Putamen (tissue), 1 donor: ENCODE results near the gene GALNT17.

ENCODE experiments used
- DNase-seq: peaks from one replicate; pipeline ENCODE4 v3.0.0-alpha.2; 2016; ENCODE audit warnings: low spot score

Gene GALNT17

GRCh38 chr7:71459132-71459531 is 327.2 kb downstream of the GALNT17 start:
- no peak for DNase-seq

- no peak for DNase-seq
These were observed 329.6 kb downstream of the GALNT17 start for GRCh38 chr7:71461572-71461971.

- no peak for DNase-seq
These were observed 333.8 kb downstream of the GALNT17 start for GRCh38 chr7:71465741-71466189.

GRCh38 chr7:71466448-71467145 is 334.7 kb downstream of the GALNT17 start:
- no peak for DNase-seq

GRCh38 chr7:71470326-71470725 is 338.4 kb downstream of the GALNT17 start:
- no peak for DNase-seq

- no peak for DNase-seq
These were observed 338.9 kb downstream of the GALNT17 start for GRCh38 chr7:71470830-71471229.

GRCh38 chr7:71472962-71473361 is 341.0 kb downstream of the GALNT17 start:
- no peak for DNase-seq

GRCh38 chr7:71473366-71473967 is 341.5 kb downstream of the GALNT17 start:
- DNase-seq: no peak

- DNase-seq: no peak
These were observed 345.5 kb downstream of the GALNT17 start for GRCh38 chr7:71477441-71477840.

GRCh38 chr7:71479231-71479630 is 347.3 kb downstream of the GALNT17 start:
- DNase-seq: no peak

- peak; percentile 7 for DNase-seq
These were observed 348.8 kb downstream of the GALNT17 start for GRCh38 chr7:71480791-71481190.

GRCh38 chr7:71482284-71482683 is 350.3 kb downstream of the GALNT17 start:
- no peak for DNase-seq

GRCh38 chr7:71484380-71484779 is 352.4 kb downstream of the GALNT17 start:
- no peak for DNase-seq

GRCh38 chr7:71485586-71485985 is 353.6 kb downstream of the GALNT17 start:
- no peak for DNase-seq

- DNase-seq: no peak
These were observed 354.5 kb downstream of the GALNT17 start for GRCh38 chr7:71486414-71486813.

- DNase-seq: no peak
These were observed 355.1 kb downstream of the GALNT17 start for GRCh38 chr7:71486856-71487628.

GRCh38 chr7:71488308-71488707 is 356.4 kb downstream of the GALNT17 start:
- no peak for DNase-seq

GRCh38 chr7:71491336-71491735 is 359.4 kb downstream of the GALNT17 start:
- DNase-seq: no peak

GRCh38 chr7:71495828-71496227 is 363.9 kb downstream of the GALNT17 start:
- no peak for DNase-seq

GRCh38 chr7:71497256-71497946 is 365.5 kb downstream of the GALNT17 start:
- DNase-seq: no peak

GRCh38 chr7:71498381-71498780 is 366.4 kb downstream of the GALNT17 start:
- DNase-seq: no peak

GRCh38 chr7:71504697-71505441 is 372.9 kb downstream of the GALNT17 start:
- DNase-seq: no peak
